ENCODE data around the gene RMC1. TPM values are rescaled to one million over a fixed set of nuclear protein-coding genes. Genes with fewer than 3 reads are reported as not detected.
"Not testable (repeated sequence)": the region's sequence is repeated elsewhere in the genome, so short reads cannot be mapped to it uniquely, and the experiment has no call there.

Gene RMC1
- total RNA-seq, 6 experiments from 2014 or later, result 17.3 to 19.9 (median 19.4) TPM

- Mint-ChIP-seq H3K4me1 (ENCODE audit: low read depth) (peaks cover 25% of the 10 kb centered on the region), H3K27me3 (ENCODE audit: insufficient read depth) (no peaks in the 10 kb centered on the region), H3K4me3 (no peak overlapping the region), H3K9me3 (no peaks in the 10 kb centered on the region), H3K36me3 (ENCODE audit: low read depth) (peaks cover 15% of the 10 kb centered on the region), H3K27ac (no peak overlapping the region)
- TF ChIP-seq CTCF (IDR thresholded peaks at IDR 0.05), result no peak
- DNase-seq, result no peak
Measured at GRCh38 chr18:23506393-23506792, 3.1 kb downstream of the RMC1 start.

GRCh38 chr18:23510923-23511322 is 7.6 kb downstream of the RMC1 start:
- H3K9me3 Mint-ChIP-seq; H3K27ac Mint-ChIP-seq; DNase-seq; H3K4me3 Mint-ChIP-seq; H3K4me1 Mint-ChIP-seq (ENCODE audit: low read depth); H3K27me3 Mint-ChIP-seq (ENCODE audit: insufficient read depth): not testable (repeated sequence)
- H3K36me3 Mint-ChIP-seq (ENCODE audit: low read depth), result peaks cover 10% of the 10 kb centered on the region

- H3K27me3 Mint-ChIP-seq (ENCODE audit: insufficient read depth); H3K4me3 Mint-ChIP-seq; DNase-seq; H3K27ac Mint-ChIP-seq; H3K9me3 Mint-ChIP-seq: not testable (repeated sequence)
- Mint-ChIP-seq H3K36me3 (ENCODE audit: low read depth) (peaks cover 10% of the 10 kb centered on the region), H3K4me1 (ENCODE audit: low read depth) (peaks cover 13% of the 10 kb centered on the region)
Measured at GRCh38 chr18:23512216-23512615, 8.9 kb downstream of the RMC1 start.

- no peak overlapping the region for H3K4me3 Mint-ChIP-seq
- H3K9me3 Mint-ChIP-seq, result no peaks in the 10 kb centered on the region
- DNase-seq, result no peak
- H3K36me3 Mint-ChIP-seq (ENCODE audit: low read depth), result peaks cover 12% of the 10 kb centered on the region
- H3K4me1 Mint-ChIP-seq (ENCODE audit: low read depth), result peaks cover 13% of the 10 kb centered on the region
- peaks cover 2% of the 10 kb centered on the region for H3K27me3 Mint-ChIP-seq (ENCODE audit: insufficient read depth)
- TF ChIP-seq CTCF (IDR thresholded peaks at IDR 0.05), result no peak
- H3K27ac Mint-ChIP-seq, result no peak overlapping the region; the same call in 1 of the 2 replicates
Measured at GRCh38 chr18:23512641-23513040, 9.3 kb downstream of the RMC1 start.

GRCh38 chr18:23515911-23516546 is 12.7 kb downstream of the RMC1 start:
- H3K27me3 Mint-ChIP-seq (ENCODE audit: insufficient read depth), result peaks cover 2% of the 10 kb centered on the region
- DNase-seq, result peak; percentile 67
- H3K4me3 Mint-ChIP-seq, result no peak overlapping the region
- H3K27ac Mint-ChIP-seq, result peak overlapping the region; percentile 32; the same call in 1 of the 2 replicates
- no peaks in the 10 kb centered on the region for H3K9me3 Mint-ChIP-seq
- TF ChIP-seq CTCF (IDR thresholded peaks at IDR 0.05), result peak; percentile 95
- H3K36me3 Mint-ChIP-seq (ENCODE audit: low read depth), result peaks cover 20% of the 10 kb centered on the region
- peaks cover 24% of the 10 kb centered on the region for H3K4me1 Mint-ChIP-seq (ENCODE audit: low read depth)

- Mint-ChIP-seq H3K9me3 (no peaks in the 10 kb centered on the region), H3K4me3 (no peak overlapping the region), H3K36me3 (ENCODE audit: low read depth) (peaks cover 42% of the 10 kb centered on the region), H3K27me3 (ENCODE audit: insufficient read depth) (peaks cover 2% of the 10 kb centered on the region), H3K4me1 (ENCODE audit: low read depth) (peaks cover 48% of the 10 kb centered on the region), H3K27ac (peak overlapping the region; percentile 58)
- no peak for DNase-seq
- no peak for TF ChIP-seq CTCF (IDR thresholded peaks at IDR 0.05)
Measured at GRCh38 chr18:23519734-23520133, 16.4 kb downstream of the RMC1 start.

All from HFFc6 (cell line).